OCI-LY7 (cell line): ENCODE results near the gene FAM131B. TPM values are rescaled to one million over a fixed set of nuclear protein-coding genes. Genes with fewer than 3 reads are reported as not detected.

Source experiments
- BruUV-seq: library from RNA; stranded (reverse); fragments of 400-500 nt; replicated peaks from 2 replicates; lab custom pipeline; 2021; lab: Mats Ljungman, UMichigan
- CTCF ChIA-PET: fragments of 300-600 bp; sonication (Branson Sonifier 250); formaldehyde crosslinking; loops from one replicate; lab custom pipeline; 2022; ENCODE audit warnings: antibody characterized with exemption; ENCODE audit not compliant: unreplicated experiment; lab: Charles Lee
- POLR2A ChIA-PET: fragments of 300-600 bp; sonication (Branson Sonifier 250); formaldehyde crosslinking; loops from one replicate; lab custom pipeline; 2022; ENCODE audit warnings: antibody characterized with exemption; lab: Charles Lee
- DNase-seq: peaks from one replicate; pipeline ENCODE4 v3.0.0-alpha.2; 2015; ENCODE audit warnings: low spot score
- H2AFZ ChIP-seq: fragments of 200-600 bp; sonication (generic), shearing (Covaris generic); 2 replicates; pipeline ENCODE4 v1.6.1; 2014; ENCODE audit warnings: mild to moderate bottlenecking, antibody characterized with exemption, low read length, moderate library complexity
- H3K27ac ChIP-seq: fragments of 200-600 bp; sonication (generic); 2 replicates; pipeline ENCODE4 v1.5.1; 2014; ENCODE audit warnings: mixed run types, low read depth, mild to moderate bottlenecking, moderate library complexity, low read length, inconsistent platforms; ENCODE audit not compliant: poor library complexity, severe bottlenecking
- H3K36me3 ChIP-seq: fragments of 200-600 bp; sonication (generic); 2 replicates; pipeline ENCODE4 v1.6.1; 2014; ENCODE audit warnings: mild to moderate bottlenecking, antibody characterized with exemption, low read length, moderate library complexity, mixed read lengths; ENCODE audit not compliant: insufficient read depth
- H3K4me1 ChIP-seq: fragments of 200-600 bp; sonication (generic); 2 replicates; pipeline ENCODE4 v1.5.1; 2014; ENCODE audit warnings: mild to moderate bottlenecking, low read length; ENCODE audit not compliant: insufficient read depth, poor library complexity, severe bottlenecking
- H3K4me2 ChIP-seq: fragments of 200-600 bp; sonication (generic); 2 replicates; pipeline ENCODE4 v1.6.1; 2014; ENCODE audit warnings: mild to moderate bottlenecking, low read length
- H3K4me3 ChIP-seq: fragments of 200-600 bp; sonication (generic); 2 replicates; pipeline ENCODE4 v1.5.1; 2014; ENCODE audit warnings: mild to moderate bottlenecking, low read depth, low read length; ENCODE audit not compliant: poor library complexity, severe bottlenecking
- H3K79me2 ChIP-seq: fragments of 200-600 bp; sonication (generic); 2 replicates; pipeline ENCODE4 v1.6.1; 2016; ENCODE audit warnings: low read depth, mild to moderate bottlenecking, low read length, moderate library complexity, mixed read lengths; ENCODE audit not compliant: insufficient read depth
- H3K9me2 ChIP-seq: fragments of 200-600 bp; sonication (generic); 2 replicates; pipeline ENCODE4 v1.6.1; 2016; ENCODE audit warnings: mild to moderate bottlenecking, low read length, mixed read lengths; ENCODE audit not compliant: insufficient read depth
- H3K9me3 ChIP-seq: fragments of 200-600 bp; sonication (generic); 2 replicates; pipeline ENCODE4 v1.6.1; 2014; ENCODE audit warnings: mild to moderate bottlenecking, mixed run types, low read length, mixed read lengths
- H4K20me1 ChIP-seq: fragments of 200-600 bp; sonication (generic); 2 replicates; pipeline ENCODE4 v1.6.1; 2014; ENCODE audit warnings: mild to moderate bottlenecking, antibody characterized with exemption, low read length, moderate library complexity, mixed read lengths; ENCODE audit not compliant: insufficient read depth
- CTCF ChIP-seq: fragments of 200-600 bp; sonication (generic); conservative IDR thresholded peaks from 2 replicates; pipeline ENCODE4 v1.5.1; 2014; ENCODE audit warnings: mild to moderate bottlenecking, antibody characterized with exemption, low read length, moderate library complexity, mixed read lengths
- EZH2phosphoT487 ChIP-seq: fragments of 200-600 bp; sonication (generic); IDR thresholded peaks from 2 replicates; pipeline ENCODE4 v1.6.1; 2018; ENCODE audit warnings: low read depth, borderline replicate concordance, mild to moderate bottlenecking, mixed run types, antibody characterized with exemption, low read length, moderate library complexity, mixed read lengths
- intact Hi-C: fragments of 100-400 bp; cut with micrococcal nuclease; formaldehyde crosslinking; loops from one replicate; pipeline ENCODE4 v1.10.0; 2022; ENCODE audit not compliant: unreplicated experiment
- total RNA-seq, 2 experiments: library from RNA; depleted of rRNA in 1 of 2; stranded (reverse); fragments of >200 nt in 1 of 2; shearing (Covaris generic) in 1 of 2; gene quantifications; 2 replicates each; pipeline ENCODE4 v1.2.3, GENCODE V29; 2014 to 2022

FAM131B gene
- total RNA-seq, 2 experiments from 2014 or later = not detected

GRCh38 chr7:143354965-143355364 is 7.5 kb downstream of the FAM131B start:
- Histone ChIP-seq H3K4me3 (no peak overlapping the region), H3K9me3 (no peaks in the 10 kb centered on the region), H3K79me2 (no peaks in the 10 kb centered on the region), H3K9me2 (no peaks in the 10 kb centered on the region), H4K20me1 (no peaks in the 10 kb centered on the region), H2AFZ (no peak overlapping the region), H3K36me3 (no peaks in the 10 kb centered on the region), H3K4me2 (no peak overlapping the region), H3K27ac (no peak overlapping the region), H3K4me1 (no peaks in the 10 kb centered on the region)
- intact Hi-C loops = no loop called here
- TF ChIP-seq EZH2phosphoT487 (no peak), CTCF (no peak)
- POLR2A ChIA-PET = no interaction called here
- no TSS peak for BruUV-seq
- CTCF ChIA-PET = interaction anchor here (1.0 kb wide), 1 partner anchor 114 kb away, joined by 4 read pairs; no protein-coding TSS in a partner anchor
- no peak for DNase-seq

GRCh38 chr7:143354376-143354775 is 8.1 kb downstream of the FAM131B start:
- no peaks in the 10 kb centered on the region for H3K36me3 ChIP-seq
- no peak overlapping the region for H2AFZ ChIP-seq
- DNase-seq = no peak
- intact Hi-C loops = no loop called here
- BruUV-seq = no TSS peak
- no peak overlapping the region for H3K4me2 ChIP-seq
- no peaks in the 10 kb centered on the region for H3K4me1 ChIP-seq
- H3K9me2 ChIP-seq = no peaks in the 10 kb centered on the region
- no peaks in the 10 kb centered on the region for H3K9me3 ChIP-seq
- ChIA-PET CTCF (interaction anchor here (0.5 kb wide), 1 partner anchor 26 kb away, joined by 3 read pairs; no protein-coding TSS in a partner anchor), POLR2A (no interaction called here)
- no peaks in the 10 kb centered on the region for H4K20me1 ChIP-seq
- no peaks in the 10 kb centered on the region for H3K79me2 ChIP-seq
- no peak overlapping the region for H3K4me3 ChIP-seq
- H3K27ac ChIP-seq = no peak overlapping the region
- TF ChIP-seq CTCF (no peak), EZH2phosphoT487 (no peak)

- Histone ChIP-seq H2AFZ (no peak overlapping the region), H3K4me2 (no peak overlapping the region), H3K36me3 (no peaks in the 10 kb centered on the region), H3K9me2 (no peaks in the 10 kb centered on the region), H3K27ac (no peak overlapping the region), H4K20me1 (no peaks in the 10 kb centered on the region), H3K4me1 (no peaks in the 10 kb centered on the region), H3K9me3 (no peaks in the 10 kb centered on the region), H3K4me3 (no peak overlapping the region), H3K79me2 (no peaks in the 10 kb centered on the region)
- DNase-seq = no peak
- CTCF ChIA-PET = no interaction called here
- BruUV-seq = no TSS peak
- TF ChIP-seq EZH2phosphoT487 (no peak), CTCF (no peak)
- intact Hi-C loops = no loop called here
- POLR2A ChIA-PET = no interaction called here
Observed at GRCh38 chr7:143352531-143353002, 9.9 kb downstream of the FAM131B start.
